H4 (cell line): ENCODE measurements around the gene LRRC8B. TPM values are rescaled to one million over a fixed set of nuclear protein-coding genes. Genes with fewer than 3 reads are reported as not detected.

ENCODE experiments used
- DNase-seq: peaks from one replicate; pipeline ENCODE4 v3.0.0-alpha.2; 2015; ENCODE audit warnings: low spot score
- total RNA-seq: library from RNA; depleted of rRNA; stranded (reverse); fragments of >200 nt; shearing (Covaris generic); gene quantifications from 2 replicates; pipeline ENCODE4 v1.2.3, GENCODE V29; 2014

Gene LRRC8B
- total RNA-seq, 1 experiment from 2014 or later = 2.4 TPM

- DNase-seq = no peak
Measured at GRCh38 chr1:89547563-89548116, 23.0 kb downstream of the LRRC8B start.

GRCh38 chr1:89548122-89548857 lies 23.7 kb downstream of the LRRC8B start:
- DNase-seq = no peak

DNA sequence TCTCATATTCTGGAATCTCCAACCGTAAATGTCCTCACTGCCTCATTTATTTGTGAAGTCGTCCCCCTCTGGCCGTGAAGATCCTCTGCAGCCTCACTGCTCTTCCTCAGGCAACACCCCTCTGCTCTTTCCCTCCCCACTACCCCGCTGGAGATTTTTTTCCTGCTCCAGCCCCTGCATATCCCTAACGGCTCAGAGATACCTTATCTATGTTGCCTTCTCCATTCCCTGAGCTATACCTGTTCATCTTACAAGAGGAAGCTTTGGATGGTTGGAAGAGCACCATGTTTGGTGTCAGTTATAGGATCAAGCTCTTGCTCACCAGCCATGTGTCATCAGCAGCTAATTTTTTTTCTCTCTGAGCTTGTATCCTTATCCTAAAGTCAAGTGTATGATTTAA lies 26.4 kb downstream of the LRRC8B start:
- DNase-seq = no peak

GRCh38 chr1:89552471-89553081 lies 27.9 kb downstream of the LRRC8B start:
- no peak for DNase-seq

DNA sequence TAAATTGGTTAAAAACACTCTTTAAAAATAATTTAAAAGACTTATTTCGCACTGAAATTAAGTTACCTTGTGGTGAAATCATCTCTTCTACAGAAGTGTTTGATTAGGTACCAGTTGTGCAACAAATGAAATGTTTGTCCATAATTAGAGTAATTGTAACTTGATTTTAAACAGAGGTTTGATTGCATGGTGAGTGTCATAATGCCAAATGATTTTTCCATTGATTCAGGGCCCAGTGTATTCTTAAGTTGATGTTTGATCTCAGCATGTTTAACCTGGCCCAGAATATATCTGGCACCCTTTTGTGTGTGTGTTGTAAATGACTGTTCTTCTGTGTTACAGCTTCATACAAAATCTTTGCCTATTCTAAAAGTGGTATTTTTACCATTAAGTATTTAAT lies 28.5 kb downstream of the LRRC8B start:
- DNase-seq = no peak

DNA sequence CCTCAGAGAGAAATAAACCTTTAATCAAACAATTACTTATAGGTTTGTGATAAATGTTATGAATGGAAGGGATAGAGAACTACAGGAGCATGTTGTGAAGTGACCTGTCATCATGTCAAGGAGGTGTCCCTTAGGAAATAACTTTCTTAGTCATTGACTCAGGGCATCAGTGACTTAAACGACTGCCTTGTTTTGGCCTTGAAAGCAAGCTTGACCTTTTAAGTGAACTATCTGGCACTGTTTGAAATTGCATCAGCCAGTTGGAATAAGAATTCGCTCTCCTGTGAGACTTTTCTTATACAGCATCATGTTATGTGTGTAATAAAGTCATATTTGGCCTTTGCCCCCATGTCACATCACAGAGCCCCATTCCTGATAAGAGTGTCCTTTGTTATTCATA lies 30.9 kb downstream of the LRRC8B start:
- DNase-seq = no peak

GRCh38 chr1:89556726-89557444 lies 32.3 kb downstream of the LRRC8B start:
- DNase-seq = no peak

DNA sequence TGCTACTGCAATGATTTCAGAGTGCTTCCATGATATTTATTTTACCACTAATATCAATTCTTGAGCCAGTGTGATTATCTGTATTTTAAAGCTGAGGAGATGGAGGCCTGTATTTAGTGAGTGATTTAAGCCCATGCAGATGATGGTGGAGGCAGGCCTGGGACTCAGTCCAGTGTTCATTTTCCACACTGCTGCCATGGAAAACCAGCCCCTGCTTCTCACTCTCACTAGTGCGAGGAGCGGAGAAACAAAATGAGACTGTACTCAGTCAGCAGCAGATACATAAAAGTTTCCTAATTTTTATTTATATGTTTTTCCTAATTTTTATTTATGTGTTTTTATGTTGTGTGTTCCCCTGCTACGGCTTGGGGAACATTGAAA lies 32.8 kb downstream of the LRRC8B start:
- DNase-seq = no peak

GRCh38 chr1:89557956-89558355 lies 33.3 kb downstream of the LRRC8B start:
- no peak for DNase-seq

DNA sequence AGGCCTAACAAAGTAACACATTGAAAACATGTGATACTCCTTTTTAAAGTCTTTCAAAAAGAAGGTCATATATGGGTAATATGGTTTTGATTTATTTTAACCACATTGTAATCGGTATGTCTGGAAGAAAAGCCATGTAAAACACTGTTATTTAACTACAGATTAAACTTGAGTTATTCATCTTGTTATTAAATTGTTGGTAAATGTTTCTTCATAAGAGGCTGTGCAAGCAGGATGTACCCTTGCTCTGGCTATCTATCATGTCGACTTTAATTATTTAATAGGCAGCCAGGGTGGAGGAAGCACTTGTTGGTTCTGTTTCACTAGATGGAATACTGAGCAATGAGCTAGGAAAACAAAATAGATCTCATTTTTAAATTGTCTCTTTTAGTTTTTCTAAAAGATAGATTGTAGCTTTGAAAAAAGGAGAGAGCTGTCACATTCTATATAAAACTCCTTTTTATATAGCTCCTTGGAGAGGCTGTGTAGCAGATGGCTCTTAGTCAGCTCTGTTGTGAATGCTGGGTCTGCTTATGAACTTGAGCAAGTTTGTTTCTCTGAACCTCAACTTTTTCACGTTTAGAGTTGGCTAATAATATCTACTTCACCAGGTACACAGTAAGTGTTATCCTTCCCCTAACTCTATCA lies 39.5 kb downstream of the LRRC8B start:
- no peak for DNase-seq

DNA sequence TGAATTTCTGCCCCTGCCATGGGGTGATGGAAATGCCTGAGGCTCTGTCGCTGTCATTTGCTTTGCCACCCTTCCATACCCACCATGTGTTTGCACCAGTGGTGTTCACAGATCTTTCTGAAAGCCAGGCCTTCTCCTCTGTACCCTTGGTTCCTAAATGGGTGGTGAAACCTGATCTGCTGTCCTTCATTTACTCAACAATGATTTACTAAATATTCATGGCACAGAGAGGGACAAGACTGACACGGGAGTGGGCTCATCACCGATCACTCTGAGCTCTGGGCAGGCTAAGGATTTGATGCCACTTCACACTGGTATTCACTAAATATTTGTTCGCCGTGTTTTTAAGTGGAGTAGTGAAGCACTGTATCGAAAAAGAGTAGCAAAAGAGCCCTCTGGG lies 40.9 kb downstream of the LRRC8B start:
- DNase-seq = no peak

- DNase-seq = no peak
Measured at GRCh38 chr1:89566761-89567174, 42.1 kb downstream of the LRRC8B start.

DNA sequence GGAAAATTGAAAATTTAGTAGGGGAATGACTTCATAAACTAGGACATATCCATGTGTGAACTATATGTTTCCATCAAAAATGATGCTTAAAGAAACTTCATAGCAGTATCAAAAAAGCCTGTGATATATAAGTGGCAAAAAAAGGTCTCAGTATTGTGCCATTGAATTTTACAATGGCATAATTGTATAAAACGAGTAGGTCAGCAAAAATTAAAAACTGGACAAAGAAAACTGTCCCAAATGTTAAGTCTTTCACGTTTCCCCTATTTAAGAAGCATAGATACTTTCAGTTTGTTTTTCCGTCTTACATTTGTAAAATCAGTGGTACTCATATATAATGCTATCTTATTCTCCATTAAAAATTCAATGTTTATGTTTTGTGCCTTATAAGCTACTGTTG lies 43.2 kb downstream of the LRRC8B start:
- no peak for DNase-seq

DNA sequence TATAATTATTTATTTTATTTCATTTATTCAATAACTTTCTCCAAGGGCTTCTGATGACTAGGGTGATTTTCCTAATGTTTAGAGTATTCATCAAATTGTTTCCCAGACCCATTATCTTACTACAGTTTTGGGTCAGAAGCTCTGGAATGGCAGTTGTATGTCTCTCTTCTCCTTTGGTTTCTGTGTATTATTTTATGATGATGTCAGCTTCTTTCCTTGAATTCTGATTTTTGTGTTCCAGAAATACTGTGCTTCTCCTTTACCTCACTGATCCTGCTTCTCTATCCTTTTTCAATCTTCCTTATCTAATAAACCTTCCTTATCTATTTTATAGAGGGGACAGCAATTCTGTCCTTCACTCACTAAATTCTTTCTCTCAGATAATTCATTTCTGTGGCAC lies 48.8 kb downstream of the LRRC8B start:
- no peak for DNase-seq

DNA sequence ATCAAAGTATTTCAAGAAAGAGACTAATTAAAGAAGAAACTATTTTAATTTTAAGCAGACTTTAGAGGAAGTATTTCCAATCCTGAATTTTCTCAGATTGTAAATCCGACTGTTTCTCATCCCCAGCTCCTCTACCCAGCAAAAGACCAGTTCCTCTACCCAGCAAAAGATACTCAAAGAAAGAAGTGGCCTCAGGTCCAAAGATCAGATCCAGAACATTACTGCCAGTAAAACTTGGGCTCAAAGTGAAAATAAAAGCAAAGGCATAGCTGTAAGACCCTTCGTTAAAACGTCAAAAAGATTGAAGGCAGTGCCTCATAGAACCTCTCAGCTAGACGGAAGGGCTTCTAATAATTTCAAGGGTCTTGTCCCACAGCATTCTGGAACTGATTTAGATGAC lies 50.0 kb downstream of the LRRC8B start:
- no peak for DNase-seq

DNA sequence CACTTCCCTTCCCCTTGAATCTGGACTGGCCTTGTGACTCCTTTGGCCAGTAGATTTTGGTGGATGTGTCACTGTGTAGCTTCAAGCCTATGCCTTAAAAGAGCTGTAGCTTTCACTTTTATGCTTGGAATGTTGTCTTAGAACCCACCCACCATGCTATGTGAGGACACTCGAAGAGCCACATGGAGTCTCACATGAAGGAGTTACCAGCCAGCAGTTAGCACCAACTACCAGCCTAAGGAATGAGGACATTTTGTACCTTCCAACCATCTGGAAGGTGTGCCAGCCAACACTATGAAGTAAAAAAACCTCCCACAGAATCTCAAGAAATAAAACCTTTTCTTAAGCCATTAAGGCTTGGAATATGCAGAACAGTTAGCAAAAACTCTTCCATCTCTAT lies 50.6 kb downstream of the LRRC8B start:
- DNase-seq = no peak

GRCh38 chr1:89576013-89576412 lies 51.4 kb downstream of the LRRC8B start:
- no peak for DNase-seq

DNA sequence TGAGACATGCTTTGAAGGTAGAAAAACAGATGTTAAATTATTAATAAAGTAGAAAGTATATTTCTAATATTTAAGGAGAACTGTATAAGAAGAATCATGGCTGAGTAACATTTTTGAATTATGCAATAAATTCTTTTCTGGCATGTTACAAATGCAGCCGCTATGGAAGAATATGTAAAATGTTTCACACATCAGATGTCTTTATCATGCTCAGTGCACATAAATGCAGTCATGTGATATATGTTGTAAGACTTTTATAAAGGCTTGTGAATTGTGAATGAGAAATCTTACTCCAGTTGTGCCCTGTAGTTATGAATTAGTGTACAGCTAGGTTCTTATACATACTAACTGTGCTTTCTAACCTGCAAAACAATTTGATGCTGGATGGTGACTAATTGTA lies 53.5 kb downstream of the LRRC8B start:
- no peak for DNase-seq

- DNase-seq = no peak
Measured at GRCh38 chr1:89578946-89579684, 54.5 kb downstream of the LRRC8B start.

DNA sequence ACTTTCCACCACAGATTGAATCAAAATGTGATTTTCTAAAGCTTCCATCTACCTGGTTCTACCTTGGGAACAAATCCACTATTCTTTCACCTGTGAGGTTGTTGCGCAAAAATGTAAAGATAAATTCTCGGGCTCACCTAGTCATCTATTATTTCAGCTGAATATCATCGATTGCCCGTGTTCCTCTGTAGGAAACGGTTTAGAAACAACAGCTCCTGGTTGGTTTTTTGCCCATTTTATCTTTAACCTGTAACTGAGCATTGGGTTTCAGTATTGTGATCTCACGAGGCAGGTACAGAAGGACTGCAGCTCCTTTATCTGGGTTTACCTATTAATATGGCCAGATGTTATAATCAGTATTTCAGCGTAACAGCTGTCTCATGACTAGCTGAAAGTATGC lies 55.4 kb downstream of the LRRC8B start:
- DNase-seq = no peak

- no peak for DNase-seq
Measured at GRCh38 chr1:89581859-89582258, 57.2 kb downstream of the LRRC8B start.

DNA sequence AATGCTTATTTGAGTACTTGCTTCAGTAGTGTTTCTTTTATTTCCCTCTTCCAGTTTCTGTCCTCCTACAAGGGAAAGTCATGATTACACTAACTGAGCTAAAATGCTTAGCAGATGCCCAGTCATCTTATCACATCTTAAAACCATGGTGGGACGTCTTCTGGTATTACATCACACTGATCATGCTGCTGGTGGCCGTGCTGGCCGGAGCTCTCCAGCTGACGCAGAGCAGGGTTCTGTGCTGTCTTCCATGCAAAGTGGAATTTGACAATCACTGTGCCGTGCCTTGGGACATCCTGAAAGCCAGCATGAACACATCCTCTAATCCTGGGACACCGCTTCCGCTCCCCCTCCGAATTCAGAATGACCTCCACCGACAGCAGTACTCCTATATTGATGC lies 57.9 kb downstream of the LRRC8B start:
- no peak for DNase-seq
